Mesenteric fat pad (tissue), 1 donor: Measurements from ENCODE around the gene FANCM. TPM values are rescaled to one million over a fixed set of nuclear protein-coding genes. Genes with fewer than 3 reads are reported as not detected.

Experiments
- DNase-seq: peaks from one replicate; pipeline ENCODE4 v3.0.0-alpha.2; 2020; ENCODE audit warnings: low spot score
- long read RNA-seq: library from polyadenylated mRNA; unstranded; transcript quantifications from one replicate; pipeline ENCODE4 v2.0.0, GENCODE V29; 2020
- total RNA-seq: library from RNA; stranded (reverse); fragmentation: NEBNext Ultra II Directional; extraction: Animal tissue kit (Norgen Biotek cat#: 25700); gene quantifications from one replicate; pipeline ENCODE4 v1.2.1, GENCODE V29; 2021
- donor health status: DM: yes; HTN: yes; CAD: no.

FANCM gene
- 6.1 TPM for total RNA-seq
- long read RNA-seq, partial matches to known transcripts, result 8 of 12 reads
- long read RNA-seq, other reads (novel, unspliced or antisense), result 2 of 12 reads

GRCh38 chr14:45135659-45136395 lies at the start of gene FANCM:
Gene FANCM (plus strand): TSS chr14:45135930. CDS start chr14:45136032, 102 bp downstream.
- DNase-seq, result no peak

- DNase-seq, result no peak
Observed at GRCh38 chr14:45089813-45090212, 45.9 kb upstream of the FANCM start.

- DNase-seq, result no peak
Observed at GRCh38 chr14:45091710-45092109, 44.0 kb upstream of the FANCM start.

- DNase-seq, result no peak
Observed at GRCh38 chr14:45094275-45094674, 41.5 kb upstream of the FANCM start.

- no peak for DNase-seq
Observed at GRCh38 chr14:45095143-45095542, 40.6 kb upstream of the FANCM start.

DNA sequence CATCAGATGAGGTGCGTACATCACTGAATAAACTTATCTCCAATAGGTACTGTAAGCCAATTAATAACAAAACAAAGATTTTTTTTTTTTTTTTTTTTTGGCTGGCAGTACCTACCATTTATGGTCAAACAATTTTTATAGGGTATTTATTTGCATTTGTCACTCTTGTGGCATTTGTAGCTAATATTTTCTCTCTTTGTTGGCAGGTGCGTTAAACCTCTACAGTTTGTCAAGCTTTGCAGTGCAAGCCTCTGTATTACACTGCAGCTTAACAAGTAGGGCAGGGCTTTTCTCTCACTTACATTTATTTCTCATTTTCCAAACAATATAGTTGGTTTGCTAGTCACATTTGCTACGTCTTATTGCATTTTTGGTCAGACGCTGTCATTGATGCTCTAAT lies 39.5 kb upstream of the FANCM start:
- DNase-seq, result no peak

DNA sequence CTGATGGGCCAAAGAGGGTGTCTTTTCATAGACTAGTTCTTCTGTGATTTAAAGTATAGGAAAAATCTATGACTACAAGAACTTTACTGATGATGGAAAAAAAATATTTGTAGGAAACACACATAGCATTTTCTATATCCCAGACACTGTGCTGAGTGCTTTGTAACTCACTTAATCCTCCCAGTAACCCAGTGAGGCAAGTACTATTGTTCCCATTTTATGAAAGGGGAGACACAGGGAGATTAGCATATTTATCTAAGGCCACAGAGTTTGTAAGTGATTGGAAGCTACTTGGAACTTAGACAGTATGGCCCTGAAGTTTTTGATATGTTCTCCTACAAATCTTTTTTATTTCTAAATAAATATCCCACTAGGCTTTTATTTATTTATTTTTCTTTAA lies 31.9 kb upstream of the FANCM start:
- no peak for DNase-seq

- DNase-seq, result no peak
Observed at GRCh38 chr14:45104561-45104960, 31.2 kb upstream of the FANCM start.

GRCh38 chr14:45112896-45113781 lies 22.6 kb upstream of the FANCM start:
- DNase-seq, result no peak

DNA sequence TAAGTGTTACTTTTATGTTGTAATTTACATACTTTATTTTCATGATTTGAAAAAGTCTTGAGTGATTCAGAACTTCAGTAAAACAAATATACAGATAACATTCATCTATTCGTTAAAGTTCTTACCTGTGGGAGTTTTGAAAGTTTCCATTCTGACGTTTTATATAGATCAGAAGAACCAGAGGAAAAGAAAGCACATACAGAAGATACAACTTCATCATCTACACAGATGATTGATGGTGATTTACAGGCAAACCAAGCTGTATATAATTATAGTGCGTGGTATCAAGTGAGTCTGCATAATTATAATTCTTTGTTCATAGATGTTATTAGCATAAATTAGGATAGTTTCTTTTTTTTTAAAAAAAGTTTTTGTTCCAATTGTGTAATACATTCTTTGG lies 21.4 kb upstream of the FANCM start:
- no peak for DNase-seq

GRCh38 chr14:45118594-45118993 lies 17.1 kb upstream of the FANCM start:
- no peak for DNase-seq

- no peak for DNase-seq
Observed at GRCh38 chr14:45120096-45120495, 15.6 kb upstream of the FANCM start.

GRCh38 chr14:45123271-45123670 lies 12.5 kb upstream of the FANCM start:
- DNase-seq, result no peak

GRCh38 chr14:45125754-45126153 lies 10.0 kb upstream of the FANCM start:
- DNase-seq, result no peak

GRCh38 chr14:45128963-45129629 lies 6.6 kb upstream of the FANCM start:
- DNase-seq, result no peak

GRCh38 chr14:45133683-45134050 lies 2.1 kb upstream of the FANCM start:
- DNase-seq, result no peak

DNA sequence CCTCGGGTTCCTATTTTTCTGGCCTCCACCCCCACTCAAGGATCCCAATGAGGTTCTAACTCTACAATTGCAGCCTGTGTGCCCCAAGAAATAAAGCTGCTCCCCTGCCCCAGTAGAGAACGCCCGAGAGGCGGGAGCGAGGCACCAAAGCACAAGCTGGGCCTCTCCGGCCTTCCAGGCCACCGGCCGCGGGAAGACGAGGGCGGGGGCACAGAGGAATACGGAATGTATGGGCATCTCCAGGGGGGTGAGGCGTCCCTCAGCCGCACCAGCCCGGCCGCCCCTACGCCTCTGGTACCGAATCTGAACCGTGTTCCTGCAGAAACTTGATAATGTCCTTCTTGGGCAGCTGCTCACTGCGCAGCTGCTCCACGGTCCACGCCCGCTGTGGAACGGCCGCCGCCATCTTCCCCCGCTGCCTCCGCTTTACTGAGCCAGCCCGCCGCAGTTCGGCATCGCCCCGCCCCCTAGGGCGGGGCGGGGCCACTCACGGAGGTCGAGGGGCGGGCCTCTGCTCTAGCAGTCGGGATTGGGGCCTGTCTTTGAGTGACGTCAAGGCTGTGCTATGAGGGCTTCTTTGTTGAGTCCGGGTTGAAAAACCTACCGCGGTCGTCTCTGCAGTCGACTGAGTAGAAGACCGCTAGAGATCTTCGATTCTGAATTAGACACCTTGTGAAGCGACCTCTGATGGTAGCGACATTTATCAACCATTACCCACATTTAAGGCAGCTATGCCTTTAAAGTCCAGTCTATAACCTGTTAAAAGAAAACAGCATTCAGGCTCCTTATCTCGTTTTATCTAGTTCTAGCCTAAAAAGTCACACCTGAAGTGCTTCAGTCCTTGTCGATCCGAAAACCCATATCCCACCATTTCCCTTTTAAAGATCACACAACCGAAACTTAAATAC lies 1.4 kb upstream of the FANCM start, which contains the start of gene FKBP3:
Gene FKBP3 (minus strand): TSS at position 431 of the 908 bp plus-strand sequence. CDS start 25 bp downstream, at position 406.
- DNase-seq, result peak; percentile 96

DNA sequence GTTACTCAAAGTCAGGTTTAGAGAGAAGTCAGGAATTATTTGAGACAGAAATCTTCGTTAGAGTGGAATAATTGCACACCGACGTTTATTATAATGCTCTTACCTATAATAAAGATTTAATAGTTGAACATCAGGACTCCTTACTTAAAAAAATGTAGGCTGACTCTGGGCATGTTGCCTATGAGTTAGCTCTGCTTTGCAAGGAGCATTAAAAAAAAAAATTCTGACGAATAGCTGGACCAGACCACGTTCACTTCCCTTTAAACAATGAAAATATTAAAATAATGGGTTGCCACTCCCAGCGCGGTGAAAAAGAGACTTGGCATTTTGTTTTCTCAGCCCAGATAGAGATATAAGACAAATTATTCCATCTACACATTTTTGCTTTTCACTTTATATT lies 574 bp upstream of the FANCM start:
- DNase-seq, result no peak

GRCh38 chr14:45136399-45136798 lies 669 bp downstream of the FANCM start:
- no peak for DNase-seq

- DNase-seq, result no peak
Observed at GRCh38 chr14:45140661-45141187, 5.0 kb downstream of the FANCM start.
